KMS-11 (cell line): ENCODE results near the gene SS18.
A peak's percentile ranks its signal among the peaks of the same experiment; 100 is the strongest.
"Not testable (repeated sequence)": the region's sequence is repeated elsewhere in the genome, so short reads cannot be mapped to it uniquely, and the experiment has no call there.

Experiments
- H2AFZ ChIP-seq: fragments of 200-600 bp; sonication (generic); 2 replicates; pipeline ENCODE4 v1.6.1; 2016; ENCODE audit warnings: antibody characterized with exemption, mixed run types, low read depth
- H3K27ac ChIP-seq: fragments of 200-600 bp; sonication (generic); 2 replicates; pipeline ENCODE4 v1.6.1; 2016; ENCODE audit warnings: mild to moderate bottlenecking, mixed run types
- H3K27me3 ChIP-seq: fragments of 200-600 bp; sonication (generic); 2 replicates; pipeline ENCODE4 v1.6.1; 2017; ENCODE audit warnings: mild to moderate bottlenecking, low read depth, mixed run types, moderate library complexity; ENCODE audit not compliant: insufficient read depth
- H3K36me3 ChIP-seq: fragments of 200-600 bp; sonication (generic); 2 replicates; pipeline ENCODE4 v1.6.1; 2017; ENCODE audit warnings: mild to moderate bottlenecking, mixed run types; ENCODE audit not compliant: insufficient read depth
- H3K4me1 ChIP-seq: fragments of 200-600 bp; sonication (generic); 2 replicates; pipeline ENCODE4 v1.6.1; 2016; ENCODE audit warnings: mild to moderate bottlenecking, low read depth, mixed run types; ENCODE audit not compliant: poor library complexity, severe bottlenecking
- H3K4me2 ChIP-seq: fragments of 200-600 bp; sonication (generic); 2 replicates; pipeline ENCODE4 v1.7.0; 2016; ENCODE audit warnings: mild to moderate bottlenecking, mixed run types
- H3K4me3 ChIP-seq: fragments of 200-600 bp; sonication (generic); IDR thresholded peaks from 2 replicates; pipeline ENCODE4 v1.6.1; 2017; ENCODE audit warnings: low read depth, low read length, mixed read lengths; ENCODE audit not compliant: insufficient read depth
- H3K79me2 ChIP-seq: fragments of 200-600 bp; sonication (generic); 2 replicates; pipeline ENCODE4 v1.6.1; 2016; ENCODE audit warnings: low read depth, mixed run types; ENCODE audit not compliant: insufficient read depth
- H3K9ac ChIP-seq: fragments of 200-600 bp; sonication (generic); 2 replicates; pipeline ENCODE4 v1.6.1; 2016; ENCODE audit warnings: mild to moderate bottlenecking, mixed run types
- H4K20me1 ChIP-seq: fragments of 200-600 bp; sonication (generic); 2 replicates; pipeline ENCODE4 v1.6.1; 2016; ENCODE audit warnings: mild to moderate bottlenecking, mixed run types; ENCODE audit not compliant: insufficient read depth
- TF ChIP-seq, protein P1 (sequence below): fragments of 200-600 bp; sonication (generic); conservative IDR thresholded peaks from 2 replicates; pipeline ENCODE4 v1.6.1; 2017; ENCODE audit warnings: low read depth, mild to moderate bottlenecking, antibody characterized with exemption, low read length, moderate library complexity, mixed read lengths

Gene SS18, protein sequence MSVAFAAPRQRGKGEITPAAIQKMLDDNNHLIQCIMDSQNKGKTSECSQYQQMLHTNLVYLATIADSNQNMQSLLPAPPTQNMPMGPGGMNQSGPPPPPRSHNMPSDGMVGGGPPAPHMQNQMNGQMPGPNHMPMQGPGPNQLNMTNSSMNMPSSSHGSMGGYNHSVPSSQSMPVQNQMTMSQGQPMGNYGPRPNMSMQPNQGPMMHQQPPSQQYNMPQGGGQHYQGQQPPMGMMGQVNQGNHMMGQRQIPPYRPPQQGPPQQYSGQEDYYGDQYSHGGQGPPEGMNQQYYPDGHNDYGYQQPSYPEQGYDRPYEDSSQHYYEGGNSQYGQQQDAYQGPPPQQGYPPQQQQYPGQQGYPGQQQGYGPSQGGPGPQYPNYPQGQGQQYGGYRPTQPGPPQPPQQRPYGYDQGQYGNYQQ

DNA sequence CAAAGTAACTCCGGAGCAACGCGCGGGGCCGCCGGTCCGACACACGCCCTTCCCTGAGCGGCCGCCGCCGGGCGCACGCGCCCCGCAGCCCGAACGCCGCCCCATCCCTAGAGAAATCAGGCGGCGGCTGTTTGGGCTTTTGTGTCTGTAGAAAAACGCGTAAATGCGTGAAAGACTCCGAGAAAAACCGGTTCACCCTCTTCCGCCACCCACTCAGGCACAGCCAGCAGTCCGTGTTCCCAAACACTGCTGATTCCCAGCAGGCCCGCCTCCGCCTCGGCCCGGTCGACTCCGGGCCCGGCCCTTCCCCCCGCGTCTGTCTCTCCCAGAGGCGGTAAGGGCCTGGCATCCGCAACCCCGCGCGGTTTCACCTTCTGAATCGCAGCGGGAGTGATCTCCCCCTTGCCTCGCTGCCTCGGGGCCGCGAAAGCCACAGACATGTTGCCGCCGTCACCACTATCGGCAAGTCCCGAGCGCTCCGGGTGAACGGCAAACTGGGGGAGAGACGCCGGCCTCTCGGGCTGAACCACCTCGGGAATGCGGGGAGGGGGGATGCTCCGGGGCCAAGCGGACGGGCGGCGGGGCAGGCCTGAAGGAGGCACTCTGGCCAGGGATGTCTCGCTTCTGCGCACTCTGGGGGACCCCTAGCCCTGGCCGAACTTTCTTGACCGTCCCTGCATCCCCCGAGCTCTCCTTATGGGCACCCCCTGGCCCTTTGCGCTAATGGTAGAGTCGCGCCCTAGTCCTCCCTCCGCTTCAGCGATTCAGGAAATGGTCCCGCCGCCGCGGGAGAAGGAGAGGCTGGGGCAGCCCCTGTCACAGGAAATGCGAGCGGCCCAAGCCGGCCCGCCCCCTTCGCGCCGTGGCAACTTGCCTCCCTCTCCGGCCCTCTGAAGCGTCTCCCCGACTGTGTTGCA is at the start of gene SS18:
Gene SS18, minus strand, starts transcription at position 484 of the 917 bp plus-strand sequence. Its CDS starts 44 bp downstream, at position 440.
- Histone ChIP-seq H3K27me3 (no peaks in the 10 kb centered on the region), H3K36me3 (no peaks in the 10 kb centered on the region; the same call in 1 of the 2 replicates), H3K4me3 (peak within 1 kb of the TSS; percentile 41), H2AFZ (peak within 1 kb of the TSS; percentile 81), H3K79me2 (peaks cover 44% of the 10 kb centered on the region), H3K4me2 (peak within 1 kb of the TSS; percentile 83), H4K20me1 (0 out of 2 replicates have a peak, but pooled peaks cover 5% of the 10 kb centered on the region), H3K27ac (peak within 1 kb of the TSS; percentile 88), H3K4me1 (peaks cover 31% of the 10 kb centered on the region), H3K9ac (peak within 1 kb of the TSS; percentile 81)
- TF ChIP-seq, protein P1, sequence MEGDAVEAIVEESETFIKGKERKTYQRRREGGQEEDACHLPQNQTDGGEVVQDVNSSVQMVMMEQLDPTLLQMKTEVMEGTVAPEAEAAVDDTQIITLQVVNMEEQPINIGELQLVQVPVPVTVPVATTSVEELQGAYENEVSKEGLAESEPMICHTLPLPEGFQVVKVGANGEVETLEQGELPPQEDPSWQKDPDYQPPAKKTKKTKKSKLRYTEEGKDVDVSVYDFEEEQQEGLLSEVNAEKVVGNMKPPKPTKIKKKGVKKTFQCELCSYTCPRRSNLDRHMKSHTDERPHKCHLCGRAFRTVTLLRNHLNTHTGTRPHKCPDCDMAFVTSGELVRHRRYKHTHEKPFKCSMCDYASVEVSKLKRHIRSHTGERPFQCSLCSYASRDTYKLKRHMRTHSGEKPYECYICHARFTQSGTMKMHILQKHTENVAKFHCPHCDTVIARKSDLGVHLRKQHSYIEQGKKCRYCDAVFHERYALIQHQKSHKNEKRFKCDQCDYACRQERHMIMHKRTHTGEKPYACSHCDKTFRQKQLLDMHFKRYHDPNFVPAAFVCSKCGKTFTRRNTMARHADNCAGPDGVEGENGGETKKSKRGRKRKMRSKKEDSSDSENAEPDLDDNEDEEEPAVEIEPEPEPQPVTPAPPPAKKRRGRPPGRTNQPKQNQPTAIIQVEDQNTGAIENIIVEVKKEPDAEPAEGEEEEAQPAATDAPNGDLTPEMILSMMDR: no peak

DNA sequence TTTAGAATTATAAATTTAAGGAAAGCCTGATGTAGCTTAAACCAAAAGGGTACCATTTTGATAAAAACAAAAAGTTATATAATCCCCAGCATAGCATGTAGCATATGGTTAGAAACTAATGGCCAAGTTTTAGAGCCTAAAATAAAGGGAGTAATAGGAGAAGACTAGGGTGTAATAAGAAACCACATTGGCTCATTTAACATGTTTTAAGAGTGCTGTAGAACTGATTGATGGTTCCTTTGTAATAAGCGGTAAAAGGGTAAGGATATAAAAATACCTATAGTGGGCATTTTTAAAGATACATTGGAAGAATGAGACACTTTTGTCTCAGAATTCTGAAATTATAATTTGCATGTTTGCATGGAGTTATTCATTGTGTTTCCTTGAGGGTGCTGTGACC is 45.1 kb upstream of the SS18 start:
- peaks cover 2% of the 10 kb centered on the region; the same call in 1 of the 2 replicates for H3K36me3 ChIP-seq
- H3K4me3 ChIP-seq: no peak overlapping the region
- no peak overlapping the region for H3K4me2 ChIP-seq
- no peak overlapping the region for H3K9ac ChIP-seq
- TF ChIP-seq, protein P1: no peak
- H2AFZ ChIP-seq: no peak overlapping the region
- no peaks in the 10 kb centered on the region for H3K79me2 ChIP-seq
- no peaks in the 10 kb centered on the region for H4K20me1 ChIP-seq
- no peak overlapping the region for H3K27ac ChIP-seq
- peaks cover 38% of the 10 kb centered on the region for H3K4me1 ChIP-seq
- H3K27me3 ChIP-seq: no peaks in the 10 kb centered on the region

DNA sequence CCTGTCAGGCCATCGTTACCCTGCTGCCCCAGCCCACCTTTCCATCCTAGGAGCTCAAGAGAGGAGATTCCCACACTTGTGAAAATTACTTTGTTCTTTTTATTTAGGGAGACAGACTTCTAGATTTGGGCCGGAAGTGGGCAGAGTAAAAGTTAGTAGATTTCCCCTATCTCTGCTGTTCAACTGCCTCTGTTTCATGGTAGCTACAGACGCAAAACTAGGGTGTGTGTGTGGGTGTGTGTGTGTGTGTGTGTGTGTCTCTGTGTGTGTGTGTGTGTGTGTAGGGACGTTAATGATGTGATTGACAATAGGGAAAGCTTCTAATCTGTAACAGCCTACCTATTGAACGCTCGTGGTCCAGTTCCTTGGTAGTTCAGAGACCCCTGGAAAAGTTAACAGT is 43.7 kb upstream of the SS18 start:
- peak overlapping the region; percentile 72 for H3K27ac ChIP-seq
- H2AFZ ChIP-seq: peak overlapping the region; percentile 47
- H3K9ac ChIP-seq: peak overlapping the region; percentile 76
- no peaks in the 10 kb centered on the region for H3K27me3 ChIP-seq
- no peaks in the 10 kb centered on the region for H3K79me2 ChIP-seq
- no peaks in the 10 kb centered on the region for H4K20me1 ChIP-seq
- H3K4me3 ChIP-seq: no peak overlapping the region
- no peaks in the 10 kb centered on the region for H3K36me3 ChIP-seq
- H3K4me2 ChIP-seq: peak overlapping the region; percentile 34; the same call in 1 of the 2 replicates
- peaks cover 38% of the 10 kb centered on the region for H3K4me1 ChIP-seq
- TF ChIP-seq, protein P1: no peak

DNA sequence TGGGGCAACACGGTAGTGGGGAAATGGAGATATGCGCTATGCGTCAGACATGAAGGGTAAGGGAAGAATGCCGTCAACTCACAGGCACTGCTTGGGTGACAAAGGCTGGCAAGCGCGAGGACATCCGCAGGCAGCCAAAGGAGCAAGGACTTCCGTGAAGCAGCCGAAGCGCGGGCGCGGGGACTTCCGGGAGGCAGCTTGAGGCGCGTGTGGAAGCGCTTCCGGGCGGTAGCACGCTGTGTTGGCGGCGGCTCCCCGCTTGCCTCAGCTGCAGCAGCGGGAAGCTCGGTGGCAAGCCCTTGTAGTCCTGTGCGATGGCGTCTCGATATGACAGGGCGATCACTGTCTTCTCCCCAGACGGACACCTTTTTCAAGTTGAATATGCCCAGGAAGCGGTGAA is 43.2 kb upstream of the SS18 start, which contains the start of gene PSMA8:
Gene PSMA8, plus strand, starts transcription at position 218 of the 400 bp plus-strand sequence. Its CDS starts 97 bp downstream, at position 315.
- peak within 1 kb of the TSS; percentile 76 for H3K9ac ChIP-seq
- no peaks in the 10 kb centered on the region for H3K79me2 ChIP-seq
- no peak within 1 kb of the TSS for H3K4me3 ChIP-seq
- peak within 1 kb of the TSS; percentile 72 for H3K27ac ChIP-seq
- H3K4me1 ChIP-seq: peaks cover 38% of the 10 kb centered on the region
- H2AFZ ChIP-seq: peak within 1 kb of the TSS; percentile 47
- peak within 1 kb of the TSS; percentile 34; the same call in 1 of the 2 replicates for H3K4me2 ChIP-seq
- TF ChIP-seq, protein P1: no peak
- H3K27me3 ChIP-seq: no peaks in the 10 kb centered on the region
- H4K20me1 ChIP-seq: no peaks in the 10 kb centered on the region
- no peaks in the 10 kb centered on the region for H3K36me3 ChIP-seq

DNA sequence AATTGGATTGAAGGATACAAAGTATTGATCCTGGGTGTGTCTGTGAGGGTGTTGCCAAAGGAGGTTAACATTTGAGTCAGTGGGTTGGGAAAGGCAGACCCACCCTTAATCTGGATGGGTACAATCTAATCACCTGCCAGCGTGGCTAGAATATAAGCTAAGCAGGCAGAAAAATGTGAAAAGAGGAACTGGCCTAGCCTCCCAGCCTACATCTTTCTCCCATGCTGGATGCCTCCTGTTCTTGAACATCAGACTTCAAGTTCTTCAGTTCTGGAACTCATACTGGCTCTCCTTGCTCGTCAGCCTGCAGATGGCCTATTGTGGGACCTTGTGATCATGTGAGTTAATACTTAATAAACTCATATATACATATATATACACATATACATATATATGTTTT is 37.8 kb upstream of the SS18 start:
- not testable (repeated sequence) for H3K9ac ChIP-seq, H3K4me3 ChIP-seq, H3K4me1 ChIP-seq, H3K79me2 ChIP-seq, H2AFZ ChIP-seq, H3K27me3 ChIP-seq, H3K4me2 ChIP-seq, H3K36me3 ChIP-seq, H3K27ac ChIP-seq, H4K20me1 ChIP-seq
